Neural progenitor cell (in vitro differentiated cells): Measurements from ENCODE around the gene TGFBR2. TPM values are rescaled to one million over a fixed set of nuclear protein-coding genes. Genes with fewer than 3 reads are reported as not detected.

Experiments used
- DNase-seq: peaks from one replicate; pipeline ENCODE4 v3.0.0-alpha.2; 2016; ENCODE audit warnings: low spot score
- H2AFZ ChIP-seq: fragments of 200-600 bp; sonication (generic); replicated peaks from 2 replicates; pipeline ENCODE4 v1.6.1; 2016; ENCODE audit warnings: antibody characterized with exemption
- H3F3A ChIP-seq: fragments of 200-600 bp; sonication (generic); 2 replicates; pipeline ENCODE4 v1.6.1; 2016; ENCODE audit warnings: antibody characterized with exemption, low read depth
- H3K27ac ChIP-seq: fragments of 200-600 bp; sonication (generic); 2 replicates; pipeline ENCODE4 v1.5.1; 2016; ENCODE audit warnings: mild to moderate bottlenecking
- H3K27me3 ChIP-seq: fragments of 200-600 bp; sonication (generic); 2 replicates; pipeline ENCODE4 v1.6.1; 2016; ENCODE audit warnings: mild to moderate bottlenecking, moderate library complexity
- H3K36me3 ChIP-seq: fragments of 200-600 bp; sonication (generic); 2 replicates; pipeline ENCODE4 v1.5.1; 2016
- H3K4me1 ChIP-seq: fragments of 200-600 bp; sonication (generic); 2 replicates; pipeline ENCODE4 v1.6.1; 2016; ENCODE audit warnings: mixed run types
- H3K4me2 ChIP-seq: fragments of 200-600 bp; sonication (generic); 2 replicates; pipeline ENCODE4 v1.6.1; 2016
- H3K4me3 ChIP-seq: fragments of 200-600 bp; sonication (generic); 2 replicates; pipeline ENCODE4 v1.5.1; 2016
- H3K79me2 ChIP-seq: fragments of 200-600 bp; sonication (generic); 2 replicates; pipeline ENCODE4 v1.6.1; 2016; ENCODE audit warnings: low read depth
- H3K9ac ChIP-seq: fragments of 200-600 bp; sonication (generic); 2 replicates; pipeline ENCODE4 v1.6.1; 2016
- H3K9me3 ChIP-seq: fragments of 200-600 bp; sonication (generic); 2 replicates; pipeline ENCODE4 v1.5.1; 2016; ENCODE audit warnings: low read depth
- H4K20me1 ChIP-seq: fragments of 200-600 bp; sonication (generic); 2 replicates; pipeline ENCODE4 v1.6.1; 2016; ENCODE audit warnings: low read depth
- H3K27ac Mint-ChIP-seq: 3 replicates; pipeline ENCODE4 v1.8.0; 2021; ENCODE audit warnings: mixed read lengths
- H3K27me3 Mint-ChIP-seq: 2 replicates; pipeline ENCODE4 v1.8.0; 2022; ENCODE audit warnings: low read depth, mild to moderate bottlenecking, inconsistent platforms, moderate library complexity, mixed read lengths; ENCODE audit not compliant: insufficient read depth
- H3K36me3 Mint-ChIP-seq: 3 replicates; pipeline ENCODE4 v1.8.0; 2021; ENCODE audit warnings: mixed read lengths
- H3K4me1 Mint-ChIP-seq: 3 replicates; pipeline ENCODE4 v1.8.0; 2021; ENCODE audit warnings: mixed read lengths
- H3K4me3 Mint-ChIP-seq: 3 replicates; pipeline ENCODE4 v1.8.0; 2021; ENCODE audit warnings: mild to moderate bottlenecking, moderate library complexity, mixed read lengths
- H3K9me3 Mint-ChIP-seq: 3 replicates; pipeline ENCODE4 v1.8.0; 2020; ENCODE audit warnings: mixed read lengths
- EZH2 ChIP-seq: fragments of 200-600 bp; sonication (generic); IDR thresholded peaks from 2 replicates; pipeline ENCODE4 v1.6.1; 2017; ENCODE audit warnings: antibody characterized with exemption, mild to moderate bottlenecking, moderate library complexity
- EZH2phosphoT487 ChIP-seq: fragments of 200-600 bp; sonication (generic); IDR thresholded peaks from 2 replicates; pipeline ENCODE4 v1.6.1; 2017; ENCODE audit warnings: antibody characterized with exemption
- total RNA-seq: library from RNA; depleted of rRNA; stranded (reverse); fragments of >200 nt; gene quantifications from 2 replicates; pipeline ENCODE4 v1.2.3, GENCODE V29; 2015; ENCODE audit warnings: low replicate concordance
- TF ChIP-seq, protein P1 (sequence below): fragments of 200-600 bp; sonication (generic); IDR thresholded peaks from 2 replicates; pipeline ENCODE4 v1.5.1; 2017; ENCODE audit warnings: antibody characterized with exemption, mild to moderate bottlenecking

The TGFBR2 gene
- total RNA-seq, 1 donor from 2014 or later = 7.3 TPM

DNA sequence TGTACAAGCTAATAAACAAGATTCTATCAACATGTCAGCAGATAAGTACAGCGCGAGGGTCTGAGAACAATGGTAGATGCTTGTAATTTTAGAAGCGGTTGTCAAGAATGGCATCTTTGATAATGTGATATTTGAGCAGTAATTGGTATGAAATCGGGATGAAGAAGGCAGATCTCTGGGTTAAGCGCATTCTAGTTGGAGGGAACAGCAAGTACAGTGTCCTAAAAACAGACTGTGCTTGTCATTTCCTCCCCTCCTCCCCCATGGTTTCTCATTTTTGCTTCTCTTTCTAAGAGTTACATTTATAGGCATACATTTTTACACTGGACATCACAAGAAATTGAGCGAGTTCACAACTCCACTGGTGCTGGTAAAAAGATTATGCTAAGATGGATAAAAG, 23.3 kb downstream of the TGFBR2 start:
- Histone ChIP-seq H3K36me3 (no peaks in the 10 kb centered on the region), H3K4me3 (no peak overlapping the region), H3F3A (peaks cover 24% of the 10 kb centered on the region), H3K4me2 (no peak overlapping the region), H3K9ac (no peak overlapping the region), H3K27me3 (no peaks in the 10 kb centered on the region), H3K9me3 (no peaks in the 10 kb centered on the region), H3K27ac (no peak overlapping the region), H3K79me2 (peaks cover 28% of the 10 kb centered on the region), H3K4me1 (peaks cover 27% of the 10 kb centered on the region), H2AFZ (no peak overlapping the region), H4K20me1 (no peaks in the 10 kb centered on the region)
- Mint-ChIP-seq H3K27ac (no peak overlapping the region), H3K27me3 (peaks cover 4% of the 10 kb centered on the region), H3K4me1 (peaks cover 22% of the 10 kb centered on the region), H3K9me3 (peaks cover 6% of the 10 kb centered on the region), H3K36me3 (peaks cover 31% of the 10 kb centered on the region), H3K4me3 (no peak overlapping the region)
- DNase-seq = no peak
- TF ChIP-seq EZH2 (no peak), EZH2phosphoT487 (no peak)
- TF ChIP-seq, protein P1, sequence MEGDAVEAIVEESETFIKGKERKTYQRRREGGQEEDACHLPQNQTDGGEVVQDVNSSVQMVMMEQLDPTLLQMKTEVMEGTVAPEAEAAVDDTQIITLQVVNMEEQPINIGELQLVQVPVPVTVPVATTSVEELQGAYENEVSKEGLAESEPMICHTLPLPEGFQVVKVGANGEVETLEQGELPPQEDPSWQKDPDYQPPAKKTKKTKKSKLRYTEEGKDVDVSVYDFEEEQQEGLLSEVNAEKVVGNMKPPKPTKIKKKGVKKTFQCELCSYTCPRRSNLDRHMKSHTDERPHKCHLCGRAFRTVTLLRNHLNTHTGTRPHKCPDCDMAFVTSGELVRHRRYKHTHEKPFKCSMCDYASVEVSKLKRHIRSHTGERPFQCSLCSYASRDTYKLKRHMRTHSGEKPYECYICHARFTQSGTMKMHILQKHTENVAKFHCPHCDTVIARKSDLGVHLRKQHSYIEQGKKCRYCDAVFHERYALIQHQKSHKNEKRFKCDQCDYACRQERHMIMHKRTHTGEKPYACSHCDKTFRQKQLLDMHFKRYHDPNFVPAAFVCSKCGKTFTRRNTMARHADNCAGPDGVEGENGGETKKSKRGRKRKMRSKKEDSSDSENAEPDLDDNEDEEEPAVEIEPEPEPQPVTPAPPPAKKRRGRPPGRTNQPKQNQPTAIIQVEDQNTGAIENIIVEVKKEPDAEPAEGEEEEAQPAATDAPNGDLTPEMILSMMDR = no peak

DNA sequence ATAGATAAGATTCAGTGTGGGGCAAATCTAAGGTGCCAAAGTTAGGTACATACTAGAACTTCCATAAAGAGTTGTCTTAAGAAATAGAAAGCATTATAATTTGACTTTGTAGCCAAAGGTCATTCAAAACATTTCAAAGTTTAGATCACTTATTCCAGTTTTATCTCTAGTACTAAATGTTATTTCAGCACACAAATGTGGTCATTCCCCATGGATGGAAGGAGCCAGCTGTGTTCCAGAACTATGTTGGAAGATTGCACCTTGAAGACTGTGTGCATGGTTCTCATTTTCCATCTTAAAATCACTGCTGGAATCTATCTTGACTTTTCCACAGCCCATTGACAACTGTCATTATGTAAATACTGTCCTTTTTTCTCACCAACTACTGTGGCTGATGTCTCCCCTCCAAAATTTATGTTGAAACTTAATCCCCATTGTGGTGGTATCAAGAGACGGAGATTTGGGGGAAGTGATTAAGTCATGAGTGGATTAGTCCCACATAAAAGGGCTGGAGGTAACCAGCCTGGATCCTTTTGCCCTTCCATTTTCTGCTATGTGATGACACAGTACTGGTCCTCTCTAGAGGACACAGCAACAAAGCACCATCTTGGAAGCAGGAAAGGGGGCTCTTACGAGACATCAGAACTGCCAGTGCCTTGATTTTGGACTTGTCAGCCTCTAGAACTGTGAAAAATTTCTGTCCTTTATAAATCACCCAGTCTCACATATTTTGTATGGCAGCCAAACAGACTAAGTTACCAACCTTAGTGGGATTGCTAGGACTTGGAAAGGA, 24.0 kb downstream of the TGFBR2 start:
- peaks cover 31% of the 10 kb centered on the region for H3K36me3 Mint-ChIP-seq
- no peak for DNase-seq
- Histone ChIP-seq H3K4me3 (no peak overlapping the region), H4K20me1 (no peaks in the 10 kb centered on the region), H3K36me3 (no peaks in the 10 kb centered on the region), H3K79me2 (peaks cover 28% of the 10 kb centered on the region), H2AFZ (no peak overlapping the region), H3K27ac (no peak overlapping the region), H3K9ac (no peak overlapping the region), H3K4me2 (no peak overlapping the region), H3K4me1 (peaks cover 31% of the 10 kb centered on the region), H3K9me3 (no peaks in the 10 kb centered on the region), H3F3A (peaks cover 24% of the 10 kb centered on the region), H3K27me3 (no peaks in the 10 kb centered on the region)
- TF ChIP-seq EZH2phosphoT487 = no peak
- TF ChIP-seq, protein P1 = no peak
- no peak for TF ChIP-seq EZH2
- H3K27me3 Mint-ChIP-seq = peaks cover 4% of the 10 kb centered on the region
- H3K4me1 Mint-ChIP-seq = peaks cover 22% of the 10 kb centered on the region
- H3K27ac Mint-ChIP-seq = no peak overlapping the region
- no peak overlapping the region for H3K4me3 Mint-ChIP-seq
- peaks cover 6% of the 10 kb centered on the region for H3K9me3 Mint-ChIP-seq

DNA sequence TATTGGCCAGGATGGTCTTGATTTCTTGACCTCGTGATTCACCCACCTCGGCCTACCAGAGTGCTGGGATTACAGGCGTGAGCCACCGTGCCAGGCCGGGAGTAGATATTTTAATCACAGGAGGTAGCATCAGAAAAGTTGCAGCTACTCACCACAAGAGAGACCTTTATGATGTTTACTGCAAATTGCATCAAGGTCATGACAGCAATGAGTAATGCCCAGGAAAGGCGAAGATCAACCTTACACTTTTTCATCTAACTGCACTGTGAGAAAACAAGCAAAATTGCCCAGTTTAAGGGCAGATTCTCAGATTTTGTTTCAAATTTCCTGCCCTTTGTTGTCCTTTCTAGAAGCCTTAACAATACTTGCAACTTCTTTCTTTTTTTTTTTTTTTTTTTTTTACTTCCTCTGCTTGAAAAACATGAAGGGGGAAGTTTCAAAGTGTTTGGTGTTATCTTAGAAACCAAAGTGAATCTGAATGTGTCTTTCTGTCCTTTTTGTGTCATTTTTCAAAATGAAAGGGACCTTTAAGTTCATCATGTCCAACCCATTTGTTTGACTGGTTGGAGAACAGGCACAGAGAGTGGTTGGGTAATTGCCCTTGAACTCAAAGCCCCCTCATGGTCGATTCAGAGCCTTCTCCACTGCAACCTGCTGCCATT, 25.0 kb downstream of the TGFBR2 start:
- Histone ChIP-seq H3K27me3 (no peaks in the 10 kb centered on the region), H3K4me1 (peaks cover 30% of the 10 kb centered on the region), H3F3A (peaks cover 24% of the 10 kb centered on the region), H3K9ac (no peak overlapping the region), H2AFZ (no peak overlapping the region), H3K4me2 (no peak overlapping the region), H3K79me2 (peaks cover 28% of the 10 kb centered on the region), H4K20me1 (no peaks in the 10 kb centered on the region), H3K36me3 (no peaks in the 10 kb centered on the region), H3K4me3 (no peak overlapping the region), H3K9me3 (no peaks in the 10 kb centered on the region), H3K27ac (no peak overlapping the region)
- TF ChIP-seq, protein P1 = no peak
- TF ChIP-seq EZH2 (no peak), EZH2phosphoT487 (no peak)
- Mint-ChIP-seq H3K27ac (no peak overlapping the region), H3K4me1 (peaks cover 17% of the 10 kb centered on the region), H3K36me3 (peaks cover 36% of the 10 kb centered on the region), H3K27me3 (peaks cover 6% of the 10 kb centered on the region), H3K9me3 (peaks cover 7% of the 10 kb centered on the region), H3K4me3 (no peak overlapping the region)
- no peak for DNase-seq
